SK-N-DZ (cell line): ENCODE results near the gene MTHFD2L. TPM values are rescaled to one million over a fixed set of nuclear protein-coding genes. Genes with fewer than 3 reads are reported as not detected.
"Not testable (repeated sequence)": the region's sequence is repeated elsewhere in the genome, so short reads cannot be mapped to it uniquely, and the experiment has no call there.

Experiments
- DNase-seq: peaks from one replicate; pipeline ENCODE4 v3.0.0-alpha.2; 2015; ENCODE audit warnings: low spot score
- polyA plus RNA-seq, 2 experiments: library from polyadenylated mRNA; depleted of rRNA; stranded (reverse); fragments of >200 nt; gene quantifications; 2 replicates each; pipeline ENCODE4 v1.2.3, GENCODE V29; 2014

The MTHFD2L gene
- 25.6 and 26.3 TPM in 2 replicates for polyA plus RNA-seq (2014; cell fraction: cytosol; rRNA removed)
- polyA plus RNA-seq (2014; cell fraction: nucleus; rRNA removed), result 26.5 and 33.4 TPM in 2 replicates

- peak; percentile 95 for DNase-seq
Measured at GRCh38 chr4:74157561-74158465, at the start of gene MTHFD2L. Gene MTHFD2L, plus strand, starts transcription at chr4:74158118. Its CDS starts 21 bp downstream, at chr4:74158139.

GRCh38 chr4:74108457-74109115 is 49.3 kb upstream of the MTHFD2L start:
- no peak for DNase-seq

GRCh38 chr4:74109116-74109869 is 48.6 kb upstream of the MTHFD2L start:
- DNase-seq, result no peak

- no peak for DNase-seq
Measured at GRCh38 chr4:74109870-74110605, 47.9 kb upstream of the MTHFD2L start.

- no peak for DNase-seq
Measured at GRCh38 chr4:74110670-74111069, 47.2 kb upstream of the MTHFD2L start.

GRCh38 chr4:74111306-74111975 is 46.5 kb upstream of the MTHFD2L start:
- DNase-seq, result no peak

- DNase-seq, result no peak
Measured at GRCh38 chr4:74111990-74112389, 45.9 kb upstream of the MTHFD2L start.

- DNase-seq, result no peak
Measured at GRCh38 chr4:74112399-74113105, 45.4 kb upstream of the MTHFD2L start.

GRCh38 chr4:74114234-74114633 is 43.7 kb upstream of the MTHFD2L start:
- DNase-seq, result no peak

- no peak for DNase-seq
Measured at GRCh38 chr4:74117024-74117534, 40.8 kb upstream of the MTHFD2L start.

GRCh38 chr4:74118600-74119338 is 39.1 kb upstream of the MTHFD2L start:
- DNase-seq, result no peak

GRCh38 chr4:74120086-74120485 is 37.8 kb upstream of the MTHFD2L start:
- DNase-seq, result no peak

- no peak for DNase-seq
Measured at GRCh38 chr4:74121643-74122579, 36.0 kb upstream of the MTHFD2L start.

GRCh38 chr4:74123065-74123728 is 34.7 kb upstream of the MTHFD2L start:
- DNase-seq, result peak; percentile 11

GRCh38 chr4:74125029-74125428 is 32.9 kb upstream of the MTHFD2L start:
- no peak for DNase-seq

GRCh38 chr4:74127745-74128144 is 30.2 kb upstream of the MTHFD2L start:
- DNase-seq, result no peak

GRCh38 chr4:74130843-74131242 is 27.1 kb upstream of the MTHFD2L start:
- DNase-seq, result not testable (repeated sequence)
